HCT116 (cell line): ENCODE measurements around the gene NECAP2. TPM values are rescaled to one million over a fixed set of nuclear protein-coding genes. Genes with fewer than 3 reads are reported as not detected.

ENCODE experiments used
- ATAC-seq: fragments of 200-7000 bp; cut with Tn5 transposase; 2 replicates; pipeline ENCODE4 v1.9.1; 2020; ENCODE audit warnings: mild to moderate bottlenecking, moderate library complexity
- BruUV-seq: library from RNA; stranded (reverse); fragments of 400-500 nt; replicated peaks from 2 replicates; lab custom pipeline; 2021; lab: Mats Ljungman, UMichigan
- CTCF ChIA-PET: fragments of 300-600 bp; sonication (Branson Sonifier 250); formaldehyde crosslinking; loops from one replicate; lab custom pipeline; 2021; ENCODE audit warnings: antibody characterized with exemption; lab: Charles Lee
- POLR2A ChIA-PET: fragments of 300-600, 350-600 bp; sonication (Branson Sonifier 250); formaldehyde crosslinking; loops from one replicate; lab custom pipeline; 2021; ENCODE audit warnings: antibody characterized with exemption; lab: Charles Lee
- RAD21 ChIA-PET, 2 experiments: fragments of 300-600 bp; sonication (Branson Sonifier 250); formaldehyde crosslinking; loops; one replicate each; lab custom pipeline; 2023; ENCODE audit warnings: low total read pairs in 2 of 2; ENCODE audit not compliant: uncharacterized antibody in 2 of 2, unreplicated experiment in 2 of 2, low non-redundant PET in 1 of 2; lab: Charles Lee
- DNase-seq: peaks from one replicate; pipeline ENCODE4 v3.0.0-alpha.2; 2010; ENCODE audit warnings: low read depth, low spot score
- H2AFZ ChIP-seq: fragments of 200-600 bp; shearing (Covaris generic), sonication (generic); 2 replicates; pipeline ENCODE4 v1.6.1; 2017; ENCODE audit warnings: low read depth, mixed run types, mixed read lengths, antibody characterized with exemption, low read length; ENCODE audit not compliant: poor library complexity, severe bottlenecking
- H3K27ac ChIP-seq: 2 replicates; pipeline ENCODE4 v1.5.1; 2012; ENCODE audit warnings: low read depth, low read length
- H3K27me3 ChIP-seq: fragments of 200-600 bp; sonication (generic); 2 replicates; pipeline ENCODE4 v1.6.1; 2016; ENCODE audit warnings: mixed run types, low read length, mixed read lengths; ENCODE audit not compliant: insufficient read depth
- H3K36me3 ChIP-seq, 2 experiments: fragments of 200-500 bp in 1 of 2; fragments of 200-600 bp in 1 of 2; sonication (Bioruptor generic) in 1 of 2; sonication (generic) in 1 of 2; 2 replicates each; pipeline versions ENCODE4 v1.5.1 to v1.6.1; 2014 to 2016; ENCODE audit warnings: low read length in 2 of 2, inconsistent platforms in 1 of 2, mixed read lengths in 1 of 2, mixed run types in 1 of 2; ENCODE audit not compliant: insufficient read depth in 2 of 2, control insufficient read depth in 1 of 2
- H3K4me1 ChIP-seq, 2 experiments: fragments of 200-600 bp in 1 of 2; sonication (generic) in 1 of 2; 2 replicates each; pipeline versions ENCODE4 v1.5.1 to v1.6.1; 2012 to 2017; ENCODE audit warnings: low read length in 2 of 2, inconsistent platforms in 1 of 2, mild to moderate bottlenecking in 1 of 2, mixed read lengths in 1 of 2, mixed run types in 1 of 2, moderate library complexity in 1 of 2; ENCODE audit not compliant: insufficient read depth in 2 of 2, control insufficient read depth in 1 of 2
- H3K4me2 ChIP-seq: fragments of 200-600 bp; sonication (generic); 2 replicates; pipeline ENCODE4 v1.6.1; 2017; ENCODE audit warnings: mixed run types, low read length, mixed read lengths
- H3K4me3 ChIP-seq, 2 experiments: fragments of 200-600 bp in 1 of 2; sonication (generic) in 1 of 2; replicated peaks in 1 of 2; 2 replicates each; pipeline ENCODE4 v1.5.1; 2011 to 2016; ENCODE audit warnings: low read length in 2 of 2, control low read depth in 1 of 2, low read depth in 1 of 2, mild to moderate bottlenecking in 1 of 2, mixed read lengths in 1 of 2, mixed run types in 1 of 2
- H3K79me2 ChIP-seq: fragments of 200-600 bp; sonication (generic); 2 replicates; pipeline ENCODE4 v1.6.1; 2017; ENCODE audit warnings: mild to moderate bottlenecking, mixed run types, low read length, moderate library complexity, mixed read lengths; ENCODE audit not compliant: insufficient read depth
- H3K9ac ChIP-seq: fragments of 200-600 bp; sonication (generic); 2 replicates; pipeline ENCODE4 v1.6.1; 2016; ENCODE audit warnings: low read length, mixed read lengths
- H3K9me2 ChIP-seq: fragments of 200-600 bp; sonication (generic), shearing (Covaris generic); 2 replicates; pipeline ENCODE4 v1.6.1; 2017; ENCODE audit warnings: mixed run types, mild to moderate bottlenecking, moderate library complexity; ENCODE audit not compliant: insufficient read depth
- H3K9me3 ChIP-seq, 2 experiments: fragments of 200-500 bp in 1 of 2; fragments of 200-600 bp in 1 of 2; sonication (Bioruptor generic) in 1 of 2; sonication (generic) in 1 of 2; 2 replicates each; pipeline ENCODE4 v1.6.1; 2014 to 2017; ENCODE audit warnings: low read length in 2 of 2, mixed read lengths in 2 of 2, inconsistent platforms in 1 of 2, low read depth in 1 of 2, mild to moderate bottlenecking in 1 of 2, mixed run types in 1 of 2, moderate library complexity in 1 of 2; ENCODE audit not compliant: control insufficient read depth in 1 of 2, insufficient read depth in 1 of 2
- H4K20me1 ChIP-seq: fragments of 200-600 bp; sonication (generic), shearing (Covaris generic); 2 replicates; pipeline ENCODE4 v1.6.1; 2017; ENCODE audit warnings: mixed run types, mild to moderate bottlenecking, moderate library complexity; ENCODE audit not compliant: insufficient read depth
- CBX3 ChIP-seq: IDR thresholded peaks from 2 replicates; pipeline ENCODE4 v1.6.1; 2012; ENCODE audit warnings: low read depth
- CEBPB ChIP-seq: IDR thresholded peaks from 2 replicates; pipeline ENCODE4 v1.6.1; 2012; ENCODE audit warnings: low read depth
- EGR1 ChIP-seq: IDR thresholded peaks from 2 replicates; pipeline ENCODE4 v1.6.1; 2012; ENCODE audit warnings: low read depth
- EZH2phosphoT487 ChIP-seq: fragments of 200-600 bp; IDR thresholded peaks from 2 replicates; pipeline ENCODE4 v1.6.1; 2018; ENCODE audit warnings: antibody characterized with exemption, borderline replicate concordance
- FOSL1 ChIP-seq: IDR thresholded peaks from 2 replicates; pipeline ENCODE4 v1.6.1; 2012; ENCODE audit warnings: low read depth
- JUND ChIP-seq: IDR thresholded peaks from 2 replicates; pipeline ENCODE4 v1.6.1; 2012
- MAX ChIP-seq: IDR thresholded peaks from 2 replicates; pipeline ENCODE4 v1.6.1; 2012
- POLR2A ChIP-seq: IDR thresholded peaks from 2 replicates; pipeline ENCODE4 v1.7.0; 2011; ENCODE audit warnings: borderline replicate concordance; ENCODE audit not compliant: insufficient read depth, insufficient read length; ENCODE audit errors: extremely low read depth
- POLR2AphosphoS5 ChIP-seq: IDR thresholded peaks from 2 replicates; pipeline ENCODE4 v1.6.1; 2011; ENCODE audit warnings: mild to moderate bottlenecking, low read depth, low read length, moderate library complexity
- RAD21 ChIP-seq: IDR thresholded peaks from 2 replicates; pipeline ENCODE4 v1.6.1; 2012; ENCODE audit warnings: low read depth, mild to moderate bottlenecking
- REST ChIP-seq: IDR thresholded peaks from 2 replicates; pipeline ENCODE4 v1.6.1; 2012; ENCODE audit warnings: low read depth
- SIN3A ChIP-seq: IDR thresholded peaks from 2 replicates; pipeline ENCODE4 v1.6.1; 2012; ENCODE audit warnings: low read depth
- SP1 ChIP-seq: IDR thresholded peaks from 2 replicates; pipeline ENCODE4 v1.6.1; 2012; ENCODE audit warnings: low read depth
- SRF ChIP-seq: IDR thresholded peaks from 2 replicates; pipeline ENCODE4 v1.6.1; 2012; ENCODE audit warnings: low read depth
- TCF7L2 ChIP-seq: IDR thresholded peaks from 2 replicates; pipeline ENCODE4 v1.7.0; 2011; ENCODE audit warnings: borderline replicate concordance, inconsistent platforms; ENCODE audit not compliant: insufficient read depth, insufficient read length; ENCODE audit errors: extremely low read depth
- YY1 ChIP-seq: IDR thresholded peaks from 2 replicates; pipeline ENCODE4 v1.6.1; 2011; ENCODE audit warnings: low read length, low read depth, moderate library complexity, mild to moderate bottlenecking; ENCODE audit not compliant: insufficient replicate concordance; ENCODE audit errors: extremely low read depth
- ZBTB33 ChIP-seq: IDR thresholded peaks from 2 replicates; pipeline ENCODE4 v1.6.1; 2011; ENCODE audit warnings: mild to moderate bottlenecking, low read length, moderate library complexity; ENCODE audit not compliant: insufficient replicate concordance; ENCODE audit errors: extremely low read depth
- ZFX ChIP-seq: fragments of 450-650 bp; IDR thresholded peaks from 2 replicates; pipeline ENCODE4 v1.6.1; 2017
- intact Hi-C: fragments of 100-400 bp; cut with micrococcal nuclease; formaldehyde crosslinking; loops from 2 replicates; pipeline ENCODE4 v1.10.0; 2022
- total RNA-seq: library from RNA; stranded (reverse); gene quantifications from one replicate; pipeline ENCODE4 v1.2.1, GENCODE V29; 2021; ENCODE audit not compliant: unreplicated experiment

NECAP2 gene
- total RNA-seq, 1 experiment from 2014 or later, result 35.5 TPM

GRCh38 chr1:16474166-16474800, 33.8 kb downstream of the NECAP2 start:
- DNase-seq (no peak), ATAC-seq (no peak)
- no peaks in the 10 kb centered on the region for H3K27me3 ChIP-seq
- H3K9me2 ChIP-seq, result no peaks in the 10 kb centered on the region
- ChIA-PET RAD21 (no interaction called here), CTCF (no interaction called here), POLR2A (no interaction called here)
- no peak overlapping the region for H3K27ac ChIP-seq
- intact Hi-C loops, result no loop called here
- H4K20me1 ChIP-seq, result no peaks in the 10 kb centered on the region
- H3K4me2 ChIP-seq, result no peak overlapping the region
- TF ChIP-seq RAD21 (no peak), SP1 (no peak), EZH2phosphoT487 (no peak), ZFX (no peak), SRF (no peak), FOSL1 (no peak), POLR2AphosphoS5 (no peak), CEBPB (no peak), POLR2A (no peak), REST (no peak), ZBTB33 (no peak), CBX3 (no peak), JUND (no peak), MAX (no peak), SIN3A (no peak), TCF7L2 (no peak), YY1 (no peak), EGR1 (no peak)
- no peaks in the 10 kb centered on the region for H3K9me3 ChIP-seq
- H3K9ac ChIP-seq, result no peak overlapping the region
- no peaks in the 10 kb centered on the region for H3K79me2 ChIP-seq
- no peaks in the 10 kb centered on the region for H3K4me1 ChIP-seq
- BruUV-seq, result no TSS peak
- H3K36me3 ChIP-seq, result peaks cover 0 to 5% of the 10 kb centered on the region in 2 experiments; a peak in 1 of 4 replicates
- H3K4me3 ChIP-seq, result no peak overlapping the region
- H2AFZ ChIP-seq, result no peak overlapping the region
